Islet precursor cell (in vitro differentiated cells): ENCODE measurements around the gene IL4I1.

ENCODE experiments used
- DNase-seq: peaks from one replicate; pipeline ENCODE4 v3.0.0-alpha.2; 2018

IL4I1 gene

GRCh38 chr19:49862391-49863253, 34.1 kb downstream of the IL4I1 start:
- peak; percentile 79 for DNase-seq

DNA sequence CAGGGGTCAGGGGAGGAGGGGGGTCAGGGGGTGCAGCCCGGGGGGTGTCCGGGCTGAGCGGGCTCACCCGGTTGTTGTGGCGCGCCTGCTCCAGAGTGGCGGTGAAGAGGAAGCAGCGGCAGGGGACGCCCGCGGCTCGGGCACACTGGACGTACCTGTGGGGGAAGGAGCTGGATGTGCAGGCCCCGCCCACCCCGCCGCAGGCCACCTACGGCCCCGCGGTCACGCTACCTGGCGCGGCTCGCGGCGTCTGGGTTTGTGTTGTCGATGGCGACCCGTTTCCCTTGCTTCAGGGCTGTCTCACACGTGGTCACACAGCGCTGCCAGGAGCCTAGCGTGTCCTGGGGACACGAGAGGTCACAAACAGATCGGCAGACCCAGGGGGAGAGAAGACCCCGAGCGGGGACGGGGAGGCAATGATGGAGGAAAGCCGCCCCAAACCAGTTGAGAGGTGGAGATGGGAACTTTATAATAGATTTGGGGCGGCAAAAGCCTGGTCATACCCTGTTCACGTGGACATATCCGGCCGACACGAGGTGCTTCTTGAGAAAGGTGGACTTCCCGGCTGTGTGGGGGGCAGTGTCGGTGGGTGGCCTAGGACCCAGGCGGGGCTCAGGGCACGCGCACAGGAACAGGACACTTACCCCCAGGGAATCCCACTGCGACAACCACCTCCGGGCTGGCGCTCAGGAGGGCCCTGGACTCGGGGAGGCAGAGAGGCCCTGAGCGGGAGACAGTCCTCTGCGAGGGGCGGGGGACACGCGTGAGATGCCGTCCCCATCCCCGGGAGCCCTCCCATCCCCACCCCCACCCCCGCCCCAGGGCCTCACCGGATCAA, 34.9 kb downstream of the IL4I1 start:
- DNase-seq = no peak

GRCh38 chr19:49861107-49861506, 35.6 kb downstream of the IL4I1 start:
- peak; percentile 73 for DNase-seq

DNA sequence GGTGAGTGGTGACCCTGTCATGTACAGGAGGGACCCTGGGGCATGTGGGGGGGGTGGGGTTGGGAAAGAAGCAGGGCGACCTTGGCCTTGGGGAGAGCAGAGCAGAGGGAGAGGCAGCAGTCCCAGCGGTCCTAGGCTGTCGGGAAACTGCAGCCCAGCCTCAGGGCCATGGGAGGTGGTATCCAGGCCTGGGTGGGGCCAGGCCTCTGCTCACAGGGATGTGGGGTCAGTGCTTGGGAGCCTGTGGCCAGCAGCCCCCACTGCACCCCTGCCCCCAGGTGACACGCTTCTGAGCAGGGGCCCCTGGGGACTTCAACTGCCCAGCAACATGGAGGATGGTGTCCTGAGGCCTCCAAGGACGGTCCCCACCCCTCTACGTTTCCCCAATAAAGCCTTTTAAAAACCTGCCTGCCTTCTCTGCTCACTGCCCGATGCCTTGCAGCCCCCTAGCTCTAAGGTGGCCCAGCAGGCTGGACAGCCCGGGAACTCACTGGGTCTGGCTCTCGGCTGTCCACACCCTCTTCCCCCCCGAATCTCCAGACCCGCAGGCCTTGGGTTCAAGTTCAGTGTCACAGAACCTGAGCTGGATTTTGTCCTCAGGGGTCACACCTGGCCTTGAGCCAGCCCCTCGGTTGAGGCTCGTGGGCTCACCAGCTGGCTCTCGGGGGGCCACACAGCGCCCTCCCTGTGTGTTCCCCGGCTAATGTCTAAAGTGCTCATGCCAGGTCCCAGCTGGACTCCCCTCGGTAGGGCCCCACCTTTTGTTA, 36.2 kb downstream of the IL4I1 start:
- no peak for DNase-seq

- DNase-seq = no peak
These were observed 36.9 kb downstream of the IL4I1 start for GRCh38 chr19:49859682-49860335.

DNA sequence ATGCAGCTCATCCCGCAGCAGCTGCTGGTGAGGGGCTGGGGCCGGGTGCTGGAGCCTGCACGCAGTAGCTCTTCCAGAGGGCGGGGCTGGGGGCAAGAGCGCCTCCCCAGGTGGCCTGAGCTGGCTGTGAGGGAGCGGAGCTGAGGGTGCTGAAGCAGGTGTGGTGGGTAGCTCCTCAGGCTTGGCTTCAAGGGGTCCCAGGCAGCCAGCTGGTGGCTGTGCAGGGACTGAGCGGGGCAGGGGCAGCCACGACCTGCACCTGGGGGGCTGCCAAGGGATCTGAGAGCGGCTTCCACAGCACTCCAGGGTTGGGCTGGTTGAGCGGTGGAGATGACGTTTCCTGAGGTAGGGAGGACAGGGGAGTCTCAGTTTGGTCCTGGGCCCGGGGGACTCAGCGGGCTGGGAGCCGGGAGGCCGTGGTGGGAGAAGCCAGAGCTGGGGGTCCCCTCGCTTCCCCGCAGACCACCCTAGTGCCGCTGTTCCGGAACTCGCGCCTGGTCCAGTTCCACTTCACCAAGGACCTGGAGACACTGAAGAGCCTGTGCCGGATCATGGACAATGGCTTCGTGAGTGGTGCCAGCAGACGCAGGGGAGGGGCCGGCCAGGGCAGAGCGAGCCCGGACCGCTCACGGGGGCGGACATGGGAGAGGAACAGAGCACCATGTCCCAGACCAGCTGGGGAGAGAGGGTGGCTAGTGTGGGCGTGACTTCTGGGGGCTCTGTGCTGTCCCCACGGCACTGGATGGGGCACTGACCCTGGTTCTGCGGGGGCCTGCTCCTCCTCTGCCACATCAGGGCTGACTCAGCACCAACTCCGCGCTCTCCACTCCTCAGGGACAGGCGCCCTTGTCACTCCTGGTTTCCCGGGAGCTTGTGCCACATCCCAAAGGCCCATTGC, 38.4 kb downstream of the IL4I1 start:
- DNase-seq = no peak

GRCh38 chr19:49857838-49858087, 38.9 kb downstream of the IL4I1 start:
- DNase-seq = no peak

DNA sequence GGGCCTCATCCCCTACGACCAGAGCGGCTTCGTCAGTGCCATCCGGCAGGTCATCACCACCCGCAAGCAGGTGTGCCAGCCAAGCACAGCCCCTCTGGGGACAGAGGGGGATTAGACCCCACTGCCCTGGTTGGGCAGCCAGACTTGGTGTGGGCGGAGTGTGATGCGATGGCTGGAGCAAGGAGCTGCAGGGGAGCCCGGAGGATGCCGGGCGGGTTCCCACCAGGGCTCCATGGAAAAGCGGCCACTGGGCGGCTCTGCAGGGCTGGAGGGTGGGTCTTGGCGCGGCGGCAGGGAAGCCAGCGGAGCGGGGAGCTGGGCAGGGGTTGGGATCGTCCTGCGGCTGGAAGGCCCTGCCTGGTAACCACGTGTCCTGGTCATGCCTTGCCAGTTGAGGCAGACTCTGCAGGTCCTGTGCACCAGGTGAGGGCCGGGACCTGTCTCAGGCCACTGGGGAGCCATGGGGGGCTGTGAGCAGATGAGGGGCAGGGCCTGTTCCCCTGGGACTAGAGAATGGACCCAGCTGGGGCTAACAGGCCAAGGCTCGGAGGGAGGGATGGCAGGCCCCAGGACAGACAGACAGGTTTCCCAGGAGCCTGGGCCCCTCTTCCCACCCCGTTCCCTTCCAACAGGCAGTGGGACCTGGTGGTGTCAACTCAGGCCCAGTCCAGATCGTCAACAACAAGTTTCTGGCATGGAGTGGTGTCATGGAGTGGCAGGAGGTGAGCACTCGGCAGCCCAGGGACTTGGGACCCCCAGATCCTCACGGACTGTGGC, 39.4 kb downstream of the IL4I1 start:
- DNase-seq = no peak

DNA sequence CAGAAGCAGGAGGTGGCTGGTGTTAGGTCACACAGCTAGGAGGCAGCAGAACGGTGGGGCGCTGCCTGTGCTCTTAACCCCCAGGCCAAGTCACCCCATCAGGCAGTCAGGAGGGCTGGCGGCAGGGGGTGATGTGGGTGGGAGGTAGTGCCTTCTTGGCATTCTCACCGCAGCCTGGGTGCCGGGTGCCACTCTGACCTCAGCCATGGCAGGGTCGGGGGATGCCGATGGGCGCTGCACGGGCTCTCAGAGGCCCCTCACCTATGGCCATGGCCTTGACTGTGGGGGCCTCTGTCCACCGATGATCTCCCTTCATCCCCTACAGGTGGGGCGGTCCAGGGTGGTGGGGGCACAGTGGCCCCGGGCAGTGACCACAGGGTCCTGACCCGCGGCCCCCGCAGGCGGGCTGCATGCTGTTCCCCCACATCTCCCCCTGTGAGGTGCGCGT, 40.1 kb downstream of the IL4I1 start:
- no peak for DNase-seq

DNA sequence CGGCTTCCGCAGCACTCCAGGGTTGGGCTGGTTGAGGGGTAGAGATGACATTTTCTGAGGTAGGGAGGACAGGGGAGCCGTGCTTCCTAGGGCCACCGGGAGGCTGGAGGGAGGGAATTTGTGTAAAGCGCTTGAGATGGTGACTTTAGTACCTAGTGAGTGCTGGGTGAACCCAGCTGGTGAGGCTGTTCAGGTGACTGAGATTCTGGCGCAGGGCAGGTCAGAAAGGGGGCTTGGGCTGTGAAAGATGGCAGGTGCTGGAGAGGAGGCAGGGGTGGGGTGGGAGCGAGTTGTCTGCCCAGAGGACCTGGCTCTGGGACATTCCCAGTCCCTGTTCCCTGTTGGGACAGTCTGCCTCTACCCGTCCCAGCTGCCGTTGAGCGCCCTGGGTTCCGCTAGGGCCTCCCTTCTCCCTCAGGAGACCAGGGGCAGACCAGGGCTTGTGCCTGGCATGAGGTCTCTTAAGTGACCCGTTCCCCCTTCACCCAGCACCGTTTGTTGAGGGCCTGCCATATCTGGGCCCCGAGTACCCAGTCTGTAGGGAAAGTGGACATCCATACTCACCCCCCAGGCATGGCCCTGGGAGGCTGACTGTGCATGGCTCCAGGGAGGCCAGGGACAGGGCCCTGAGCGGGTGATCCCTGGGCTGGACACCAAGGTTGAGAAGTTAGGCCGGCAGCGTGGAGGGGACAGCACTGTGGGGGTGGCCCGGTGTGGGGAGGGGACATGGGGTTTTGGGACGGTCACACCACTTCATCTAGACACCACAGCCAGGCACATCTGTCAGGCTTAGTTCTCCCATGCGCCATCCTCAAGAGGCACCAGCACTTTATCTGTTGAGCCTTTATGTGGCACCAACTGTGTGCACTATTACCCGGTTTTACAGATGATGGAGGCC, 40.8 kb downstream of the IL4I1 start:
- DNase-seq = no peak

DNA sequence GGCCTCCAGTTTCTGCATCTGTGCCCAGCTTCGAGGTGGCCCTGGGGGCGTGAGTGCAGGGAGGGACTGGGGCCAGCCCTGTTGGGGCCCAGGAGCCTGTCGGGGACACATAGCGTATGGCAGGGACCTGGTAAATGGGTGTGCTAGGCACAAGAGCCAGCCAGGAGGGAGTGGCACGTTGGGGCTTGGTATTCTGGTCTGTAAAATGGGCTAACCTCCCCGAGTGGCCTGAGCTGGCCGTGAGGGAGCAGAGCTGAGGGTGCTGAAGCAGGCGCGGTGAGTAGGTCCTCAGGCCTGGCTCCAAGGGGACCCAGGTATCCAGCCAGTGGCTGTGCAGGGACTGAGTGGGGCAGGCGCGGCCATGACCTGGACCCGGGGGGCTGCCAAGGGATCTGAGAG, 41.4 kb downstream of the IL4I1 start:
- no peak for DNase-seq

- no peak for DNase-seq
These were observed 42.1 kb downstream of the IL4I1 start for GRCh38 chr19:49854378-49855263.

GRCh38 chr19:49853852-49854377, 42.8 kb downstream of the IL4I1 start:
- no peak for DNase-seq

GRCh38 chr19:49852631-49853126, 44.0 kb downstream of the IL4I1 start:
- no peak for DNase-seq

DNA sequence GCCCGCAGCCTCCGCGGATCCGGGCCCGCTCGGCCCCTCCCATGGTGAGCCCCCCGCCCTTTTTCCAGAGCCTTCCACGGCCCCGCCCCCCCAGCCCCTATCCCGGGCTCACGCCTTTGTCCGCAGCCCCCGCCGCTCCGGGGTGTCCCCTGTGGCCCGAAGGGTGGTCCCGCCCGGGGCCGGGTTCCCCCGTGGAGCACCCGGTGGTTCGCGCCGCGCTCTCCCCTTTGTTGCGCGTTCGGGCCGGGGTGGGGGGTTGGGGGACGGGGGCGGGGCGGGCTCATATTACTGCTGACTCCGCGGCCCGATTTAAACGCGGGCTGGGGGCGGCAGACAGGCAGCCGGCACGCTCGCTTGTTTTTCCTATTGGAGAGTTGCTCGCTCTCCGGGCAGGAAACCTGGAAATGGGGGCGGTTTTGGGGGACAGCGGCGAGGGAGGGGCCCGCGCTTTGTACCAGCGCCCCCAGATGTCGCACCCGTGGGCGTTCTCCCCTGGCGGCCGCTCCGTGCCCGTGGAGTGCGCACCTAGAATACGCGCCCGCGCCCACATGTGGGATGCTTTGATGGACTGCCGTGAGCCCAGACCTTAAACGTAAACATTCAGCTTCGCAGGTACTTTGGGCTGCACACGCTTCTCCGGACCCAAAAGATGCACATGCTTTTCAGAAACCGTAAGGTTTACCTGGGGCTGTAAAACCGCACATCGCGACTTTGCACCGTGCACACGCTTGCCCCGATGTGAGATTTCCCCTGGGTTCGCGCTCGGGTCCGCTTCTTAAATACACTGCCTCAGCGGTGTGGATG, 45.0 kb downstream of the IL4I1 start:
- peak; percentile 83 for DNase-seq

DNA sequence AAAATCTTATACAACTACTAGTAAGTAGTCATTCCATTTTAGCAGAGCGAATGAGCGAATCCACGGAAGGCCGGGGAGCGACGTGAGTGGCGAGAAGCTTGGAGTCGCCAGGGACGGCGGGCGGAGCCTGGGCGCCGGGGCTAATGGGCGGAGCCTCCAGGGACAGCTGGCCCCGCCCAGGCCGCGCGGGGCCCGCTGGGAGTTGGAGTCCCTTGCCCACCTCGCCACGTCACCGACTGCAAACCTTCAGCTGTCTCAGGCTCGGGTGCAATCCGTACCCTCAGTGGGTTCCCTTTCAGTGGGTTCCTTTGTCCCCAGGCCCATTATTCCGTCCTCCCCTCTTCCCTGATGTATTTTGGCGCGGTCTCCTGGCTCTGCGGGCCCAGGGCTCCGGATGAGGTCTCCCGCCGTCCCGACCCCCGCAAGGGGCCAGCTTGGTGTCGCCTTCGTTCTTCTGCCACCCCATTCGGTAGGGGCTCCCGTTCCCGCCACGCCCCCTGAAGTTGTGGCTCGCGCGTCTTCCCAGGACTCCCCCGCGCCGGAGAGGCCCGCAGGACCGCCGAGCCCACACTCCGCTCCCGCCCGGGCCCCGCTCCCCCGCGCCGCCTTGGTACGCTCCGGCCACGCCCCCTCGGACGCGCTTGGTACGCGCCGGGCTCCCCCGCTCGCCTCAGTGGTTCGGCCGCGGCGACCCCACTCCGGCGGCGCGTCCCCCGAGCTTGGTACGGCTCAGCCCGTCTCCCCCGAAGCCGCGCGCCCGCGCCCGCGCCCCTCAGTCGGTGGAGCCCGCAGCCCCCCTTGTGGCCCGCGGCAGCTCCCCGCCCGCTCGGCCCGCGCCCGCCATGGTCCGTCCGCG, 46.0 kb downstream of the IL4I1 start, which contains the start of gene PTOV1:
Gene PTOV1, plus strand, starts transcription at position 673 of the 856 bp plus-strand sequence.
- DNase-seq = peak; percentile 91

GRCh38 chr19:49850221-49850486, 46.5 kb downstream of the IL4I1 start:
- DNase-seq = no peak
